GM19240 (cell line): ENCODE measurements around the gene AMACR.
A peak's percentile ranks its signal among the peaks of the same experiment; 100 is the strongest.
"Not testable (repeated sequence)": the region's sequence is repeated elsewhere in the genome, so short reads cannot be mapped to it uniquely, and the experiment has no call there.

Experiments
- DNase-seq: peaks from one replicate; pipeline ENCODE4 v3.0.0; 2011; ENCODE audit warnings: low spot score; ENCODE audit not compliant: insufficient read length

The AMACR gene

DNA sequence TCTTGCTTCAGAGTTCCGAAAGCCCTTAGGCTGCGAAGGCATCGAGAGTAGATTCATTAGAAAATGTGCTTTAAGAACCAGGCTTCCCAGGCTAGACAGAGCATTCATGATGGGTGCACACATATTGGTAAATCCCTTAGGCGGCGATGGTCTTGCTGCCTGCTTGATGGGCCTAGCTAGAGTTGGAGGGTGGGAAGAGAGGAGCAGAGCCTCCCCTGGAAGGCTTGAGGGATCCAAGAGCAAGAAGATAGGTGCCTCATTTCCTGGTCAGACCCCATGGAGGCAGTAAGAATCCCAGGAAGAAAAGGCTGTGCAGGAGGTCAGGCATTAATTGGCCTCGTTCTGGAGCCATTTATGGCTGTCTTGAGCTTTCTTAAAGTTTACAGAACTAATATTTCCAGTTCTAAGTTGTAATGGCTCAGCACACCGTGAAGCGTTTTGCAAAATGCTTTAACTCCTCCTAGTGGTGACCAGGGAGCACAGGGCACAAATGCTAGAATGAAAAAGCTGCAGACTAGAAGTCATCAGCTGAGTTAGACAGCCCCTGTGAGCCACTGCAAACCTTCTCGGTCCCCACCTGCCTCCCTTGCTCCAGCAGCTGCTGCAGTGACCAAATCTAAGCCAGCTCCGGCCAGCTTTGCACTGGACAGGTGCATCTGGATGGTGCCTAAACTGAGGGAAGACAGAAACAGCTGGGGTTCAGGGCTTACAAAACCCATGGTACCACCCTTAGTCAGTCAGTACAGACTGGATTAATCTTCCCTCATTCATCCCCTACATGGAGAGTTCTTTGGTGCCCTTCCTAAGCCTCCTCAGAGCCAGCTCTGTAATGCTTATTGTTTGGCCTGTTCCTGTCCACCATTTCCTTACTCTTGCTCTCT is 38.0 kb downstream of the AMACR start:
- peak; percentile 50 for DNase-seq

DNA sequence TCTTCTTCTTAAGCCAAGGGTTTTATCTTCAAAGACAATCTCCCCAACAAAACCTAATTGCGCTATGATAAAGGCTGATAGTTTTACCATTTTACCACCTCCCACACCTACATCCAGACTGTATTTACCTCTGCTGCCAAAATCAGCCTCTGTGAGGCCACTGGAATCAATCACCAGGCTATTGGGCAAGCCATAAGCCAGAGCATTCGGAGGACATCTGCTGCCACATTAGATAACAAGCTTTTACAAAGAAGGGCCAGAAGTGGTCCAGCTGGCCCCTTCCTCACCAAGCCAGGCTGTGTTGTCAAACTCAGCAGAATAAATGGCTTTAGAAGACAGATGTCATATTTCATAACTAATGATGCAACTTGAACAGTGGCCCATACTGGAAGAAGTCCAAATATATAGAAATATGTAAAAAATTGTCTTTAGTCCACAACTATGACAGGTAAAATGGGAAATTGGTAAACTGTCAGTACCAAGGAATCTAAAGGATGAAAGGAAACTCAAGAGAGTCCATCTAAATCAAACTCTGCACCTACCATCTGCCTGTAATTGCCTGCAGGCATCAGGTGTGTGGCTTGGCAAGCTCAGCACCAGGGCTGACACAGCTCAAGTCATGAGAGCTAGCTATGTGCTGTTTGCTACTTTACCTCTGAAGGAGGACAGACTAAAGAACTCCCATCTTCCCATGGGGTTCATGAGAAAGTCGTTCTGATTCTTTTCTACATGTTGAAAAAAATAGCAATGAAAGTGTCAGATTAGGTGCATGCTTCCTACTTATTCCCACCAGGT is 39.4 kb downstream of the AMACR start:
- no peak for DNase-seq

DNA sequence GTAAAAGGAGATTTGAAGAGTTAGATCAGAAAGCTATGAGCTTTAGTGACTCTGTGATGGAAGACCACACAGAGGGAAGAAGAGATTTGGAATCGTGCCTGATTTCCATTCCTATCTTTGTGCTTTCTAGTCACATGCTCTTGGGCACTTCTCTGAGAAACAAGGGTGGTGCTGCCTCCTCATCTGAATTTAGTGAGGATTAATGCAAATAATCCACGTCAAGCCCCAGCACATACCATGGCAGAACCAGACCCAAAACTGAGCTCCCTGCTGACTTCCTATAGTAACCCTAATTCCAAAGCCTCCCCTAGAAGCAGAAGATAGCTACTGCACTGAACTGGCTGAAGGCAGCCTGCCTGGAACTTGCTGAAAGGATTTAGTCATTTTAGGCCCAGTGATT is 41.0 kb downstream of the AMACR start:
- DNase-seq: no peak

DNA sequence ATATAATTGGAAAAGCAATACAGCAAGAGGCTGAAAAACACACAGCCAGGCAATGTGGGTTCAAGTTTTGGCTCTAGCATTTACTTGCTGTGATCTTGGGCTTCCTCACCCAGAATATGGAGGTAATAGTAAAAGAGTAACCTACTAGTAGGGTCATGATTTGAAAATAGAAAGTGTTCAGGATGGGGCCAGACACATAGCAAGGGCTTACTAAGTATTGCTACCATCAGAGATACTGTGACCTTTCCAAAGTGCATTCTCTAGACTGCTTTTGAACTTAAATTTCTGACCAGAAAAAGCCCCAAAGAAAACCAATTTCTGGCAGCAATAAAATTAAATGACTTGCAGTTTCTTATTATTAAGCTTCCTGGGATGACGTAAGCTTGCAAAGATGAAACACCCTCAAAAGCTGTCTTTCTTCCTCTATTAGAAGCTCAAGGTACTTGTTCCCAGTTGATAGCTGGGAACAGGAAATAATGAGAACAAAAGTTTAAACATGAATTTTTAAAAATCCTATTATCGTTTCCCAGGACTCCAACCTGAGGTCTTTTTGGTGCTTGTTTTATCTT is 43.6 kb downstream of the AMACR start:
- no peak for DNase-seq

DNA sequence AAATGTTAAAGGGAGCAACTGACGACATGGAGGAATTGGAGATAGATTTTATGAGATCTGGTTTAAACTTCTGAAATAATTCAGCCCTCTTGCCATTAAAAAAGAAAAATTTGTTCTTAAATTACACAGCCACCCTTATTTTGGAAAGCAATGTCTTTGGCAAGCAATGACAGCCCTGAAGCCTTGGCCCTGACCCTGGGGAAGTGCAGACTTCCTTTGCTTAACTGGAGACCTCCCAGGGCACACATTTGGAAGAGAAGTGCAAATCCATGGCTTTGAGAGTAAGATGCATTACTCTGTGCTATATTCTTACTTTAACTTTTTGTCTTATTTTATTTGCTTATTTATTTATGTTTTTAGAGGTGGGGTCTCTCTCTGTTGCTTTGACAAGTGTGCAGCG is 49.7 kb downstream of the AMACR start:
- DNase-seq: no peak

DNA sequence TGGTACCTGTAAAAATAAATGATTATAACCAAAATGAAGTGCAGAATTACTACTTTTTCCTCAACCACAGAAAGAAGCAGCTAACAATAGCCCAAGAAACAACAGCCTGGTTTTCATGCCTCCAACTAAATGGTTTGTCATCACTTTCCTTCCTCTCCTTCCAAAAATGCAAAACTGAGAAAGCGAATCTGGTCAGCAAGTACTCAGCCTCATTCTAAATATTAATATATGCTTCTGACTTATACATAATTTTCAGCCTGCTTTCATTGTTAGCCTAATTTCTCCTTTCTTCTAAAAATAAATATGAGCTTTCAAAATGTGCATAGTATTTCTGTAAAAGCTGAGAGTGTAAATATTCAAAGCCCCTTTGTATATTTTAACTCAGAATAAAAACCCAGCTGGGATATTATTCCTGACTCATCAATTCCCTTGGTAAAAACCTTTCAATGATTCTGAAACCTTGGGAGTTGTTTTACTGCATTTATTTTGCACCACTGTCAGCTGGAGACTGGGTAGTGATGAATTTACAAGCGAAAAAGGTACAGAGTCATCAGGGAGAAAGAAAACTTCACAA is 50.2 kb downstream of the AMACR start:
- no peak for DNase-seq

DNA sequence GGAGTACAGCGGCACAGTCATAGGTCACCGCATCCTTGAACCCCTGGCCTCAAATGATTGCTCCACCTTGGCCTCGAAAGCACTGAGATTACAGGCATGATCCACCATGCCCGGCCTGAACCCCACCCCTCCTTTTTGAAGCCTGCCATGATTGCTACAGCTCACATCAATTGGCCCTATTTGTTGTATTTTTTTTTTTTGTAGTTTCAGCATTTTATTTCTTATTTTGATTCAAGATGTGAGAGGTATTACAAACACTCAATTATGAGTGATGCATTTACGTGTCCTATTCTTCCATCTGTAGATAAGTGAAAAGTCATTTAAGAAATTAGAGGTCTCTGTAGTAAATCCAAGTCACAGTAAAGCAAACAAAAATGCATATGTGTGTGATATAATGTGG is 55.7 kb downstream of the AMACR start:
- DNase-seq: not testable (repeated sequence)

DNA sequence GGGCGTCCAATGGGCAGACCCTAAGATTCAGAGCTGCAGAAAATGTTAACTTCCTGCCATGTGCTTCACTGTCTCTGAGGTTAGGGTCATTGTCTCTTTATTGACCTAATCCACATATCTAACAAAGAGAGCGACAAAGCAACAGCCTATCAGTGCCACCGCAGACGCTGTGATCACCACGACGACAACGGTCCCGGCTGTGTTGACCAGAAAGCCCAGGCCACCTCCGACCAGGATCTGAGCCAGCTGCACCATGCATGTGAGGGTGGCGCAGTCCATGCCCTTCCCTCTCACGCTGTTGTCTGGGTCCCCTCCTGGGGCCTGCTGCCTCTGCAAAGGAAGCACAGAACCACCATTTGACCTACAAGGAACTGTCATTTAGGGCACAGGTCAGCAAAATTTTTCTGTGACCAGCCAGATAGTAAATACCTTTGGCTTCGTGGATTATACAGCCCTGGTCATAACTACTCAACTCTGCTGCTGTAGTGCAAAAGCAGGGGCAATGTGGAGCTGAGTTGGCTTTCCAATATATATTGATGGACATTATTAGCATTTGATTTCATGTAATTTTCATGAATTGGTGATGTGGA is 63.2 kb downstream of the AMACR start:
- DNase-seq: no peak

DNA sequence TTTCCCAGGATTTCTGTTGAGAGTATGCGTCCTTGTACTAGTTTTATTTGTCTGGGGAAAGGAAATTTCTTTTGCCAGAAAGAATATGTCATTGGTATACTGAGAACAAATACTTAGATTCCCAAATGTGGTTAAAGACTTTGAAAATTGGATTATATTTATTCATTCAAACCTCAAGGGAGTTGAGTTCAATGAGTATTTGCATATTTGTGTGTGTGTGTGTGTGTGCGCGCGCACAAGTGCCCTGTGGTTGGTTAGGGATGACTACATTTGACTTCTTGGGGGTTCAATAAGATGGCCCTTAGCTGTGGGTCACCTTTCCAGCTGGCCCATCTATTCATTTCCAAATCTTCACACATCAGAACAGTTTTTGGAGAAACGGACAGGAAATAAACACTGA is 66.8 kb downstream of the AMACR start:
- DNase-seq: no peak

DNA sequence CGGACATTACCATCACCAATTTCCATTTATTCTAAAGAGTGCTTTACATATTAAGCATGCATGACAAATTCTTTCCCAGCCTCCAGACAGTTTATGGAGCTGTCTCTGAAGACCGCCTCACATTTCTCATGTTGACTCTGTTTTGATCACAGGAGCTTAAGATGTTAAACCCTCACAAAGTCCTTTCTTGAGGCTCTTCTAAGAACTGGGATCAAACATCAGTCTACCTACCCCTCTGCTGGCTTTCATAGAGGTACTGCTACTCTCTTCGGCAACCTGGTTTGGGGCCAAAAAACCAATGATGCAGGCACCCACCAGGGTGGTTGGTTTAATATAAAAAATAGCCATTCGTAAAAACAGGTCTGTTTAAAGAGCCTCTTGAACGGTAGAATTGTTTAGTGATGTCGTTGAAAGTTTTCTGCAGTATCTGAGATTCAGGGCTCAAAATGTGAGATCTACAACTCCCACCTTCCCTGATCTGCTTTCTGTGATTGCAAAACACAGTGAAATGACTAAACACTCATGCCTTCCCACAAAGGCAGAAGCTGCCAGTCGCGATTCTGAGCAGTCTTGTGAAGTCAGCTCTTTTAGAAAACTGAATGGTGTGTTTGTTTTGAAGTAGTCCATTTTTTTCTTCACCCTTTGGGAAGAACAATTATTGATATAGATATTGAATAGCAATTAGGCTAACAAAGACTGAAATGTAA is 68.1 kb downstream of the AMACR start:
- no peak for DNase-seq

DNA sequence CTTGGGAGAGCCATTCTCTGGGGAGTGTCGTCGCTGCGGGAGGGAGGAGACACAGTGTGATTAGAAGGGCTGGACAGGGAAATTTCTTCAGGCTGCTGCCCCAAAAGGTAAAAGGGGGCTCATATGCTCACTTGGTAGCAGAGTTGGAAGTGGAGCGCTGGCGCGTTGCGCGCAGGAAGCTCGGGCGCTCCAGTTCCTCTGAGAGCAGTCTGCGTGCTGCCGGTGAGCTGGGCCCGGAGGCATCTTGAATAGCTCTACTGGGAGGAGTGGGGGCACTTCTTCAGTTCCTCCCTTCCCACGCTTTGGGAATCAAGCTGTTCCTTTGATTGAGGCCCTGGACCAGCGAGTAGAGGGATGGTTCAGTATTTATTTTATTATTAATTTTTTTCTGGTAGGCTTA is 69.0 kb downstream of the AMACR start:
- no peak for DNase-seq

DNA sequence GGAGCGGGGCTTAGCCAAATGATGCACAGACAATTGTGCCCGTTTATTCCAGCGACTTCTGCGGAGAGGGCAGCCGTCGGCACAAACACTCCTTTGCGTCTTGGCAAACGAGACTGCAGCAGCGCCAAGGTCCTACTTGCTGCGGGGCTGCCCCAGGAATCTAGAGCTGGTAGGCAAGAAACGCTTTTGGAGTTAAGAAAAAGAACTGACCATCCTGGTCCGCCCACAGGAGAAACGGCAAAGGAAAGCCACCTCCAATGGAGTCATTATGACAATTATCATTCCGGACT is 69.4 kb downstream of the AMACR start:
- no peak for DNase-seq

DNA sequence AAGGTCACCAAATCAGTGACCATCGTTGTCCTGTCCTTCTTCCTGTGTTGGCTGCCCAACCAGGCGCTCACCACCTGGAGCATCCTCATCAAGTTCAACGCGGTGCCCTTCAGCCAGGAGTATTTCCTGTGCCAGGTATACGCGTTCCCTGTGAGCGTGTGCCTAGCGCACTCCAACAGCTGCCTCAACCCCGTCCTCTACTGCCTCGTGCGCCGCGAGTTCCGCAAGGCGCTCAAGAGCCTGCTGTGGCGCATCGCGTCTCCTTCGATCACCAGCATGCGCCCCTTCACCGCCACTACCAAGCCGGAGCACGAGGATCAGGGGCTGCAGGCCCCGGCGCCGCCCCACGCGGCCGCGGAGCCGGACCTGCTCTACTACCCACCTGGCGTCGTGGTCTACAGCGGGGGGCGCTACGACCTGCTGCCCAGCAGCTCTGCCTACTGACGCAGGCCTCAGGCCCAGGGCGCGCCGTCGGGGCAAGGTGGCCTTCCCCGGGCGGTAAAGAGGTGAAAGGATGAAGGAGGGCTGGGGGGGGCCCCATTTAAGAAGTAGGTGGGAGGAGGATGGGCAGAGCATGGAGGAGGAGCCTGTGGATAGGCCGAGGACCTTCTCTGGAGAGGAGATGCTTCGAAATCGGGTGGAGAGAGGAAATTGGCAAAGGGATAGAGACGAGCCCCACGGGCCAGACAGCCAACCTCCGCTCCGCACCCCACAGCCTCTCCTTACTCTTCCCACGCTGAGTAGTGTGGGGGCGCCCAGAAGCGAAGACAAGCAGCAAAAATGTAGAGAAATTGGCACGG is 69.9 kb downstream of the AMACR start:
- DNase-seq: no peak

DNA sequence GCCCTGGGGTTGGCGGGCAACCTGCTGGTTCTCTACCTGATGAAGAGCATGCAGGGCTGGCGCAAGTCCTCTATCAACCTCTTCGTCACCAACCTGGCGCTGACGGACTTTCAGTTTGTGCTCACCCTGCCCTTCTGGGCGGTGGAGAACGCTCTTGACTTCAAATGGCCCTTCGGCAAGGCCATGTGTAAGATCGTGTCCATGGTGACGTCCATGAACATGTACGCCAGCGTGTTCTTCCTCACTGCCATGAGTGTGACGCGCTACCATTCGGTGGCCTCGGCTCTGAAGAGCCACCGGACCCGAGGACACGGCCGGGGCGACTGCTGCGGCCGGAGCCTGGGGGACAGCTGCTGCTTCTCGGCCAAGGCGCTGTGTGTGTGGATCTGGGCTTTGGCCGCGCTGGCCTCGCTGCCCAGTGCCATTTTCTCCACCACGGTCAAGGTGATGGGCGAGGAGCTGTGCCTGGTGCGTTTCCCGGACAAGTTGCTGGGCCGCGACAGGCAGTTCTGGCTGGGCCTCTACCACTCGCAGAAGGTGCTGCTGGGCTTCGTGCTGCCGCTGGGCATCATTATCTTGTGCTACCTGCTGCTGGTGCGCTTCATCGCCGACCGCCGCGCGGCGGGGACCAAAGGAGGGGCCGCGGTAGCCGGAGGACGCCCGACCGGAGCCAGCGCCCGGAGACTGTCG is 70.7 kb downstream of the AMACR start:
- no peak for DNase-seq

DNA sequence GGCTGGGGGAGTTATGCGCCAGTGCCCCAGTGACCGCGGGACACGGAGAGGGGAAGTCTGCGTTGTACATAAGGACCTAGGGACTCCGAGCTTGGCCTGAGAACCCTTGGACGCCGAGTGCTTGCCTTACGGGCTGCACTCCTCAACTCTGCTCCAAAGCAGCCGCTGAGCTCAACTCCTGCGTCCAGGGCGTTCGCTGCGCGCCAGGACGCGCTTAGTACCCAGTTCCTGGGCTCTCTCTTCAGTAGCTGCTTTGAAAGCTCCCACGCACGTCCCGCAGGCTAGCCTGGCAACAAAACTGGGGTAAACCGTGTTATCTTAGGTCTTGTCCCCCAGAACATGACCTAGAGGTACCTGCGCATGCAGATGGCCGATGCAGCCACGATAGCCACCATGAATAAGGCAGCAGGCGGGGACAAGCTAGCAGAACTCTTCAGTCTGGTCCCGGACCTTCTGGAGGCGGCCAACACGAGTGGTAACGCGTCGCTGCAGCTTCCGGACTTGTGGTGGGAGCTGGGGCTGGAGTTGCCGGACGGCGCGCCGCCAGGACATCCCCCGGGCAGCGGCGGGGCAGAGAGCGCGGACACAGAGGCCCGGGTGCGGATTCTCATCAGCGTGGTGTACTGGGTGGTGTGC is 71.4 kb downstream of the AMACR start, which contains the start of gene RXFP3:
RXFP3 (plus strand) TSS at position 6 of the 636 bp plus-strand sequence; CDS start at position 361, 355 bp downstream.
- DNase-seq: no peak
